ENCODE data around the gene NEURL1B. TPM values are rescaled to one million over a fixed set of nuclear protein-coding genes. Genes with fewer than 3 reads are reported as not detected.

NEURL1B gene
- total RNA-seq (2014; rRNA removed; shearing (Covaris generic)) (0.38 and 1.8 TPM in 2 replicates), polyA plus RNA-seq (2016; fragmentation: Nextera tagmentation; extraction: Ambion mirVana) (0.13 and 0.16 TPM in 2 replicates)

GRCh38 chr5:172640822-172641358, at the start of gene NEURL1B:
NEURL1B (plus strand) TSS chr5:172641263; CDS start chr5:172641407, 144 bp downstream.
- Histone ChIP-seq H3K9me2 (ENCODE audit: insufficient read depth) (no peaks in the 10 kb centered on the region), H3K9me3 (ENCODE audit: low read depth) (no peaks in the 10 kb centered on the region), H3F3A (ENCODE audit: insufficient read depth) (0 out of 2 replicates have a peak, but pooled peaks cover 5% of the 10 kb centered on the region), H3K36me3 (ENCODE audit: low read depth) (no peaks in the 10 kb centered on the region), H3K27ac (no peak within 1 kb of the TSS), H3K4me1 (ENCODE audit: insufficient read depth) (peaks cover 4% of the 10 kb centered on the region; the same call in 1 of the 2 replicates), H3K79me2 (ENCODE audit: insufficient read depth) (no peaks in the 10 kb centered on the region), H3K9ac (peak within 1 kb of the TSS; percentile 64), H3K27me3 (replicated peaks; ENCODE audit: insufficient read depth) (peaks cover 7% of the 10 kb centered on the region), H3K4me2 (ENCODE audit: unreplicated experiment) (peak within 1 kb of the TSS; percentile 81), H4K20me1 (ENCODE audit: insufficient read depth) (no peaks in the 10 kb centered on the region), H3K4me3 (peak within 1 kb of the TSS; percentile 74), H2AFZ (peak within 1 kb of the TSS; percentile 75)
- TF ChIP-seq EZH2phosphoT487 (IDR thresholded peaks at IDR 0.05; ENCODE audit: insufficient read depth, low read depth): no peak
- no peak for TF ChIP-seq EZH2 (IDR thresholded peaks at IDR 0.05; ENCODE audit: insufficient read depth, poor library complexity, severe bottlenecking)
- in situ Hi-C loops (cut with MboI): no loop called here
- 1 to 2% methylated on average over 21 to 54 of the region's 54 CpGs for WGBS, 2 experiments (ENCODE audit: low coverage in 1 of 2, low lambda C conversion rate in 2 of 2, missing lambda C conversion rate in 2 of 2)
- peak; percentile 70 for DNase-seq

- Histone ChIP-seq H3K4me3 (no peak overlapping the region), H3K9ac (no peak overlapping the region), H3K36me3 (ENCODE audit: low read depth) (no peaks in the 10 kb centered on the region), H3K27me3 (replicated peaks; ENCODE audit: insufficient read depth) (peaks cover 28% of the 10 kb centered on the region), H3K9me2 (ENCODE audit: insufficient read depth) (no peaks in the 10 kb centered on the region), H3K79me2 (ENCODE audit: insufficient read depth) (no peaks in the 10 kb centered on the region), H3K27ac (no peak overlapping the region), H3F3A (ENCODE audit: insufficient read depth) (no peaks in the 10 kb centered on the region), H2AFZ (no peak overlapping the region), H3K4me2 (ENCODE audit: unreplicated experiment) (no peak overlapping the region), H4K20me1 (ENCODE audit: insufficient read depth) (no peaks in the 10 kb centered on the region), H3K9me3 (ENCODE audit: low read depth) (no peaks in the 10 kb centered on the region), H3K4me1 (ENCODE audit: insufficient read depth) (no peaks in the 10 kb centered on the region)
- in situ Hi-C loops (cut with MboI): no loop called here
- no peak for DNase-seq
- 22 to 28% methylated on average over 6 of the region's 6 CpGs for WGBS, 2 experiments (ENCODE audit: low coverage in 1 of 2, low lambda C conversion rate in 2 of 2, missing lambda C conversion rate in 2 of 2)
- TF ChIP-seq EZH2phosphoT487 (IDR thresholded peaks at IDR 0.05; ENCODE audit: insufficient read depth, low read depth): no peak
- TF ChIP-seq EZH2 (IDR thresholded peaks at IDR 0.05; ENCODE audit: insufficient read depth, poor library complexity, severe bottlenecking): no peak
Observed at GRCh38 chr5:172591636-172592035, 49.4 kb upstream of the NEURL1B start.

- Histone ChIP-seq H3K9ac (no peak overlapping the region), H3K4me2 (ENCODE audit: unreplicated experiment) (no peak overlapping the region), H3K79me2 (ENCODE audit: insufficient read depth) (no peaks in the 10 kb centered on the region), H4K20me1 (ENCODE audit: insufficient read depth) (no peaks in the 10 kb centered on the region), H3K36me3 (ENCODE audit: low read depth) (no peaks in the 10 kb centered on the region), H3K9me2 (ENCODE audit: insufficient read depth) (no peaks in the 10 kb centered on the region), H3K9me3 (ENCODE audit: low read depth) (no peaks in the 10 kb centered on the region), H3K27ac (no peak overlapping the region), H3K27me3 (replicated peaks; ENCODE audit: insufficient read depth) (peaks cover 27% of the 10 kb centered on the region), H3K4me3 (no peak overlapping the region), H2AFZ (no peak overlapping the region), H3F3A (ENCODE audit: insufficient read depth) (no peaks in the 10 kb centered on the region), H3K4me1 (ENCODE audit: insufficient read depth) (no peaks in the 10 kb centered on the region)
- TF ChIP-seq EZH2 (IDR thresholded peaks at IDR 0.05; ENCODE audit: insufficient read depth, poor library complexity, severe bottlenecking) (no peak), EZH2phosphoT487 (IDR thresholded peaks at IDR 0.05; ENCODE audit: insufficient read depth, low read depth) (no peak)
- no peak for DNase-seq
- in situ Hi-C loops (cut with MboI): no loop called here
- 54 to 62% methylated on average over 5 of the region's 5 CpGs for WGBS, 2 experiments (ENCODE audit: low coverage in 1 of 2, low lambda C conversion rate in 2 of 2, missing lambda C conversion rate in 2 of 2)
Observed at GRCh38 chr5:172592881-172593280, 48.2 kb upstream of the NEURL1B start.

GRCh38 chr5:172593306-172593705, 47.8 kb upstream of the NEURL1B start:
- no peak overlapping the region for H2AFZ ChIP-seq
- no peak overlapping the region for H3K4me3 ChIP-seq
- H3K4me2 ChIP-seq (ENCODE audit: unreplicated experiment): no peak overlapping the region
- in situ Hi-C loops (cut with MboI): no loop called here
- TF ChIP-seq EZH2 (IDR thresholded peaks at IDR 0.05; ENCODE audit: insufficient read depth, poor library complexity, severe bottlenecking) (no peak), EZH2phosphoT487 (IDR thresholded peaks at IDR 0.05; ENCODE audit: insufficient read depth, low read depth) (no peak)
- 71 to 78% methylated on average over 12 of the region's 12 CpGs for WGBS, 2 experiments (ENCODE audit: low coverage in 1 of 2, low lambda C conversion rate in 2 of 2, missing lambda C conversion rate in 2 of 2)
- H3K36me3 ChIP-seq (ENCODE audit: low read depth): no peaks in the 10 kb centered on the region
- H3F3A ChIP-seq (ENCODE audit: insufficient read depth): no peaks in the 10 kb centered on the region
- no peak overlapping the region for H3K9ac ChIP-seq
- H3K9me2 ChIP-seq (ENCODE audit: insufficient read depth): no peaks in the 10 kb centered on the region
- H3K79me2 ChIP-seq (ENCODE audit: insufficient read depth): no peaks in the 10 kb centered on the region
- DNase-seq: no peak
- H3K27ac ChIP-seq: no peak overlapping the region
- H3K4me1 ChIP-seq (ENCODE audit: insufficient read depth): no peaks in the 10 kb centered on the region
- H4K20me1 ChIP-seq (ENCODE audit: insufficient read depth): no peaks in the 10 kb centered on the region
- H3K27me3 ChIP-seq (replicated peaks; ENCODE audit: insufficient read depth): peaks cover 23% of the 10 kb centered on the region
- H3K9me3 ChIP-seq (ENCODE audit: low read depth): no peaks in the 10 kb centered on the region
